CD4-positive, alpha-beta T cell treated with Interleukin-21 for 1 hour (primary cell): ENCODE results near the gene PANX3.
"Not testable (repeated sequence)": the region's sequence is repeated elsewhere in the genome, so short reads cannot be mapped to it uniquely, and the experiment has no call there.

Source experiments
- DNase-seq: peaks from one replicate; pipeline ENCODE4 v3.0.0-alpha.2; 2020

The PANX3 gene

GRCh38 chr11:124611064-124611463, at the start of gene PANX3:
Gene PANX3 (plus strand): TSS chr11:124611428. CDS start chr11:124611557, 129 bp downstream.
- no peak for DNase-seq

GRCh38 chr11:124569697-124570096, 41.5 kb upstream of the PANX3 start, which contains the start of gene OR8A1:
Gene OR8A1 (plus strand): TSS chr11:124569997. CDS start chr11:124570120, 123 bp downstream.
- no peak for DNase-seq

- DNase-seq: no peak
Measured at GRCh38 chr11:124570160-124570559, 41.1 kb upstream of the PANX3 start.

GRCh38 chr11:124577716-124578427, 33.4 kb upstream of the PANX3 start:
- no peak for DNase-seq

GRCh38 chr11:124578761-124579160, 32.5 kb upstream of the PANX3 start:
- no peak for DNase-seq

- DNase-seq: no peak
Measured at GRCh38 chr11:124581817-124582216, 29.4 kb upstream of the PANX3 start.

GRCh38 chr11:124582565-124582964, 28.7 kb upstream of the PANX3 start:
- DNase-seq: no peak

GRCh38 chr11:124583781-124584180, 27.4 kb upstream of the PANX3 start:
- DNase-seq: no peak

GRCh38 chr11:124584681-124585372, 26.4 kb upstream of the PANX3 start:
- no peak for DNase-seq

- DNase-seq: peak; percentile 25
Measured at GRCh38 chr11:124586238-124586860, 24.9 kb upstream of the PANX3 start.

GRCh38 chr11:124591430-124591829, 19.8 kb upstream of the PANX3 start:
- no peak for DNase-seq

- DNase-seq: no peak
Measured at GRCh38 chr11:124592627-124593026, 18.6 kb upstream of the PANX3 start.

- DNase-seq: no peak
Measured at GRCh38 chr11:124595302-124595701, 15.9 kb upstream of the PANX3 start.

- no peak for DNase-seq
Measured at GRCh38 chr11:124597626-124598025, 13.6 kb upstream of the PANX3 start.

- DNase-seq: no peak
Measured at GRCh38 chr11:124600621-124601320, 10.5 kb upstream of the PANX3 start.

- no peak for DNase-seq
Measured at GRCh38 chr11:124602193-124602592, 9.0 kb upstream of the PANX3 start.

- DNase-seq: not testable (repeated sequence)
Measured at GRCh38 chr11:124602723-124603122, 8.5 kb upstream of the PANX3 start.

- DNase-seq: no peak
Measured at GRCh38 chr11:124605719-124606118, 5.5 kb upstream of the PANX3 start.

GRCh38 chr11:124608147-124608546, 3.1 kb upstream of the PANX3 start:
- no peak for DNase-seq

- DNase-seq: no peak
Measured at GRCh38 chr11:124610295-124610694, 933 bp upstream of the PANX3 start.

- no peak for DNase-seq
Measured at GRCh38 chr11:124612045-124612444, 817 bp downstream of the PANX3 start.

GRCh38 chr11:124612567-124613246, 1.5 kb downstream of the PANX3 start:
- DNase-seq: no peak

- DNase-seq: no peak
Measured at GRCh38 chr11:124618863-124619262, 7.6 kb downstream of the PANX3 start.
